Activated CD4-positive, alpha-beta T cell treated with anti-CD3 and anti-CD28 coated beads, Interleukin-2, amount 10 ng/mL, durations not matched to agents 24 days and 14 days (primary cell): ENCODE measurements around the gene QSOX2. TPM values are rescaled to one million over a fixed set of nuclear protein-coding genes. Genes with fewer than 3 reads are reported as not detected.

Experiments used
- DNase-seq: peaks from one replicate; pipeline ENCODE4 v3.0.0; 2022
- H3K27ac Mint-ChIP-seq: one replicate; pipeline ENCODE4 v1.8.0; 2022; ENCODE audit warnings: mild to moderate bottlenecking, mixed read lengths
- H3K27me3 Mint-ChIP-seq: one replicate; pipeline ENCODE4 v1.8.0; 2022; ENCODE audit warnings: mixed read lengths
- H3K36me3 Mint-ChIP-seq: one replicate; pipeline ENCODE4 v1.8.0; 2022; ENCODE audit warnings: low read depth, mild to moderate bottlenecking, mixed read lengths
- H3K4me1 Mint-ChIP-seq: one replicate; pipeline ENCODE4 v1.8.0; 2021; ENCODE audit warnings: mixed read lengths
- H3K4me3 Mint-ChIP-seq: one replicate; pipeline ENCODE4 v1.8.0; 2022; ENCODE audit warnings: mild to moderate bottlenecking, moderate library complexity, mixed read lengths
- H3K9me3 Mint-ChIP-seq: one replicate; pipeline ENCODE4 v1.8.0; 2021; ENCODE audit warnings: mixed read lengths
- intact Hi-C: fragments of 100-400 bp; cut with micrococcal nuclease; formaldehyde crosslinking; loops from one replicate; pipeline ENCODE4 v1.15.1; 2023
- total RNA-seq: library from RNA; stranded (reverse); gene quantifications from 2 replicates; pipeline ENCODE4 v1.2.3, GENCODE V29; 2022

Gene QSOX2
- total RNA-seq, 1 donor from 2014 or later: 28.0 TPM

DNA sequence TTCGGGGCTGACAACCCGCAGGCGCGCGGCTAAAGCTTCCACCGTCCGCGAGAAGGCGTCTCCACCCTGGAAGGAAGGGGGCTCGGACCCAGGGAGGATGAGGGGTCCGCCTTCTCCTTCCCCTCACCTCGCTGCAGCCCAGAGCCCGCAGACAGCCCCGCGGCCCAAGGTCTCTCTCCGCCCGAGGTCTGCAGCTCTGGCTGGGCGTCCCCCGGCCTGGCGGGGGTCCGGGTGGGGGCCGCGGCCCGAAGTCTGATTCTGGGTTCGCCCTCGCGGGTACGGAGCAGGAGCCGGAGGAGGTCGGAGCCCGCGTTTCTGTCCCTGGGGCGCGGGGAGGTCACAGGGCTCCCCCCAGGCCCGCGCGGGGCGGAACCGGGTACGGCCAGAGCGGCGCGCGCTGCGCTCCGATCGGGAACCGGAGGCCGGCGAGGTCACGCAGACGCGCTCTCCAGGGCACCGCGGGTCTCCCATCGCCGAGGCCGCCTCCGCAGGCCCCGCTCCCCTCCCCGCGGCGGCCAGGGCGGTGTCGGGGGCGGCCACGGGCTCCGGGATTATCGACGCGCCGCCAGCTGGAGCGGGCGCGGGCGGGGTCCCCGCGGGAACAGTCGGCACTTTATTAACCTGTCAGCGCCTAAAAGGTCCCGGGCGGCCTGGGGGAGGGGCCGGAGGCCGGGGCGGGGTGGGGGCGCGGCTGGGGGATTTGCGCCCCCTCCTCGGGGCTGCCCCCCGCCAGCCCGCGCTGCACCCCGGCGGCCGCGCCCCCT, 52.3 kb downstream of the QSOX2 start:
- intact Hi-C loops: no loop called here
- no peaks in the 10 kb centered on the region for H3K9me3 Mint-ChIP-seq
- no peak overlapping the region for H3K4me3 Mint-ChIP-seq

GRCh38 chr9:136192289-136193126, 53.1 kb downstream of the QSOX2 start:
- peaks cover 49% of the 10 kb centered on the region for H3K27me3 Mint-ChIP-seq
- intact Hi-C loops: no loop called here
- peaks cover 4% of the 10 kb centered on the region for H3K4me1 Mint-ChIP-seq
- DNase-seq: no peak
- no peaks in the 10 kb centered on the region for H3K36me3 Mint-ChIP-seq
- no peak overlapping the region for H3K4me3 Mint-ChIP-seq
- H3K9me3 Mint-ChIP-seq: no peaks in the 10 kb centered on the region
- no peak overlapping the region for H3K27ac Mint-ChIP-seq

More for the DNA sequence above, 52.3 kb downstream of the QSOX2 start:
- Mint-ChIP-seq H3K4me1 (peaks cover 4% of the 10 kb centered on the region), H3K36me3 (no peaks in the 10 kb centered on the region), H3K27ac (no peak overlapping the region), H3K27me3 (peaks cover 55% of the 10 kb centered on the region)
- DNase-seq: no peak

DNA sequence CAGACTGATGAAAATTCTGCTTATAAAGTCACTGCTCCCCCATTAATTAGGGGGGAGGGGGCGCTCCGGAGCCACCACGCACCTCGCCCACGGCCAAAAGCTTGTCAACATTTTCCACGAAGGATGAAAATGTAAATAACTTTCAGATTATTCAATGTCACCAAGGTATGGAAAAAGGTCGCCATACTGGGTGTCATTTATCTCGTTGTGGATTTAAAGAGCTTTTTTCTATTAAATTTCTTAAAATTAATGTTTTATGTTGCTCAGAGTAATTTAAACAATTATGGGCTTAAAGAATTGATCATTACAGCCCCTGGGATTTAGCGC, 53.7 kb downstream of the QSOX2 start:
- Mint-ChIP-seq H3K9me3 (no peaks in the 10 kb centered on the region), H3K4me3 (no peak overlapping the region), H3K27me3 (peaks cover 48% of the 10 kb centered on the region), H3K4me1 (peaks cover 4% of the 10 kb centered on the region), H3K36me3 (no peaks in the 10 kb centered on the region), H3K27ac (no peak overlapping the region)
- intact Hi-C loops: no loop called here
- no peak for DNase-seq

- Mint-ChIP-seq H3K4me3 (no peak overlapping the region), H3K4me1 (no peaks in the 10 kb centered on the region), H3K27me3 (peaks cover 42% of the 10 kb centered on the region), H3K27ac (no peak overlapping the region), H3K9me3 (no peaks in the 10 kb centered on the region), H3K36me3 (no peaks in the 10 kb centered on the region)
- no peak for DNase-seq
- intact Hi-C loops: no loop called here
Measured at GRCh38 chr9:136191099-136191959, 54.3 kb downstream of the QSOX2 start.

GRCh38 chr9:136190656-136191055, 55.0 kb downstream of the QSOX2 start:
- no peak for DNase-seq
- no peak overlapping the region for H3K27ac Mint-ChIP-seq
- H3K36me3 Mint-ChIP-seq: no peaks in the 10 kb centered on the region
- no peaks in the 10 kb centered on the region for H3K4me1 Mint-ChIP-seq
- intact Hi-C loops: no loop called here
- no peak overlapping the region for H3K4me3 Mint-ChIP-seq
- H3K27me3 Mint-ChIP-seq: peaks cover 38% of the 10 kb centered on the region
- no peaks in the 10 kb centered on the region for H3K9me3 Mint-ChIP-seq

DNA sequence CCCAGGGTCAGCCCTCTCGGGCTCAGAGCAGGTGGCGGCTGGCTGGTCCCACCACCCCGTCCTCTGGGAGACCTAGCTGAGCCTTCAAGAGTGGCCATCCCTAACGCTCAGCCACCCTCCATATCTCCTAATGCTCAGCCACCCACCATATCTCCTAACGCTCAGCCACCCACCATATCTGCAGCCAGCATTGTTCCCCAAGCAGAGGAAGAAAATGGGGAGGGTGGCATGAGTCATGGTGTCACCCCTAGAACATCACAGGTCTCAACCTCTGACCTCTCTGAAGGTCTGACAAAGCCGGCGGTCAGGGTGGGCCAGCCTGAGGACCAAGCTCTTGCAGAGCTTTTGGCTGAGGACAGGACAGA, 55.4 kb downstream of the QSOX2 start:
- Mint-ChIP-seq H3K4me3 (no peak overlapping the region), H3K9me3 (no peaks in the 10 kb centered on the region), H3K27ac (no peak overlapping the region), H3K27me3 (peaks cover 38% of the 10 kb centered on the region), H3K36me3 (no peaks in the 10 kb centered on the region), H3K4me1 (no peaks in the 10 kb centered on the region)
- DNase-seq: no peak
- intact Hi-C loops: no loop called here

DNA sequence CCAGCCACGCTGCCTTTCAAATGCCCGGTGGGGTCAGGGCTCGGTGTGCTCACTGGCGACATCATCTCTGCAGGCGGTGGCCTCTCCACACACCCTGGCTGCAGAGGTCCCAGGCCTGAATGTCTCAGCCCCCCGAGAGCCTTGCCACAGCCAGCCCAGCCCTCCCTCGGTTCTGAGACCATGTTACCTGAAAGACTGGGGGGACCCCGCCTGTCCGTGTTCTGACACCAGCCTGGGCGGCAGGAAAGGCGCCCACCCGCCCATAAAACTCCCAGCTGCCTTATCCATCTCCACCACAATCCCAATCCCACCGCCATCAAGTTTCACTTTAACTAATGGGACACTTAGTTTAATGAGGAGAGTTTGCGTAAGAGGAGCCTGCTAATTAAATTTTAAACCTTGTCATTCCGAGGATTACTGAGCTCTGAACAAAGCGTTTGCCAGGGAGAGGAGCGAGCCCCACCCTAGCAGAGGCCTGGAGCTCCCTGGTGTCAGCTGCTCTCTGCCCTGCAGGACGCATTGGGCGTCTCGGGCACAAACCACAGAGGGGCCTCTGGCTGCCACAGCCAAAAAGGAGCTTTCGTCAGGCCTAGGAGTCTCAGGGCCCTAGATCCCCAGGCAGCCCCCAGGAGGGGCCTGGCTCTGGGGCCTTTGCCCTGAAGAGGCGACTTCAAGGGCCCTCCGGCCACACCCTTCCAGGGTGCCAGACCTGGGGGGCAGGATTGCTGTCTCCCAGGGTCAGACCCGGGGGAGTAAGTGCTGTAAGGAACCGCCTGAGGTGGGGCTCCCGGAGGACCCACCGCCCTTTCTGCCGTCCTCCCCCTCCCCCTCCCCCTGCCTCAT, 56.0 kb downstream of the QSOX2 start:
- no peak overlapping the region for H3K27ac Mint-ChIP-seq
- no peaks in the 10 kb centered on the region for H3K36me3 Mint-ChIP-seq
- no peak overlapping the region for H3K4me3 Mint-ChIP-seq
- DNase-seq: no peak
- no peaks in the 10 kb centered on the region for H3K4me1 Mint-ChIP-seq
- peaks cover 35% of the 10 kb centered on the region for H3K27me3 Mint-ChIP-seq
- H3K9me3 Mint-ChIP-seq: no peaks in the 10 kb centered on the region
- intact Hi-C loops: no loop called here

DNA sequence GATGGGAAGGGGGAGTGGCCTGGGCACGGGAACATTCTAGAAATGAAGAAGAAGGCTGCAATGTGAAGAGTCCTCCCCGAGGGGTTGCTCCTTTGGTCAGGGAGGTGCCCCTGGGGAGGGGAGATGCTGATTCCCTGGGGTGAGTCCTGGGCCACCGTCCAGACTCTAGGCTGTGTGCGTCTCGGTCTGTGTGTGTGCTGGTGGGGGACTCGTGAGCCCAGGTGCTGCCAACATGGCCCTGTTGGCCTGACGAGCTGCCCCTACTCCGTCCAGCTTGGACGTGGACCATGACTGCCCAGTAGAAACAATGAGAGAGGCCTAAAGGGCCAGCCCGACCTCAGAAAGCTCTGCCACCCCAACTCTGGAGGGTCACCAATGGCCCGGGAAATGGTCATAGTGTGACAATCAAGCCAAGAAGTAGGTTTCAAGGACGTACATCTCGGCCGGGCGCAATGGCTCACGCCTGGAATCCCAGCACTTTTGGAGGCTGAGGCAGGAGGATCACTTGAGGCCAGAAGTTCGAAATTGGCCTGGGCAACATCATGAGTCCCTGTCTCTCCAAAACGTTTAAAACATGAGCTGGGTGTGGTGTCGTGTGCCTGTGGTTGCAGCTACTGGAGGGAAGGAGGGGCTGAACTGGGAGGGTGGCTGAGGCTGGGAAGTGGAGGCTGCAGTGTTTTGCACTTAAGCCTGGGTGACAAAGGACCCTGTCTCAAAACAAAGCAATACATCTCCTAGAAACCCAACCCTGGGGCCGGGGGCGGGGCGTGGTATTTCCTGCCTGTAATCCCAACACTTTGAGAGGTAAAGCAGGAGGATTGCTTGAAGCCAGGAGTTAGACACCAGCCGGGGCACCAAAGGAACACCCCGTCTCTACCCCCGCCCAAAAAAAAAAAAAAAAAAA, 57.7 kb downstream of the QSOX2 start:
- no peak for DNase-seq
- Mint-ChIP-seq H3K4me1 (no peaks in the 10 kb centered on the region), H3K36me3 (no peaks in the 10 kb centered on the region), H3K27ac (no peak overlapping the region), H3K9me3 (no peaks in the 10 kb centered on the region), H3K27me3 (peaks cover 32% of the 10 kb centered on the region), H3K4me3 (no peak overlapping the region)
- intact Hi-C loops: no loop called here

DNA sequence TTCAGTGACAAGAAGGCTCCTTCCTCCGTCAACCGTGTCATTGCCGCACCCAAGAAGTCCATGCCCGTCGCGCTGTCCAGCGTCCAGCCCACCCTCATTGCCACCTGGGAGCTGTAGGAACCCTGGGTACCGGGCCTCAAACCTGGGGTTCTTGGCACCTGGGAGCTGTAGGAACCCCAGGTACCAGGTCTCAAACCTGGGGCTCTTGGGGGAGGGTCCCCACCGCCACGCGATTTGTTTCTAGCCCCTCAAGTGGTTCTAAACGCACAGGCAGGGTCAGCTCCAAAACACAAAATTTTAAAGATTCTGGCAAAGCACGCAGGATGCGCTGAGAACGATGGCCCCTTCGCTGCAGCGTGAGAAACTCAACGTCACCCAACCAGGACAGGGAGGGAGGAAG, 58.4 kb downstream of the QSOX2 start:
- Mint-ChIP-seq H3K4me1 (no peaks in the 10 kb centered on the region), H3K27me3 (peaks cover 31% of the 10 kb centered on the region)

GRCh38 chr9:136186386-136186785, 59.2 kb downstream of the QSOX2 start:
- intact Hi-C loops: no loop called here
- Mint-ChIP-seq H3K27ac (no peak overlapping the region), H3K4me3 (no peak overlapping the region), H3K4me1 (no peaks in the 10 kb centered on the region), H3K9me3 (no peaks in the 10 kb centered on the region), H3K36me3 (no peaks in the 10 kb centered on the region), H3K27me3 (peaks cover 25% of the 10 kb centered on the region)
- DNase-seq: no peak

More for the DNA sequence above, 58.4 kb downstream of the QSOX2 start:
- Mint-ChIP-seq H3K36me3 (no peaks in the 10 kb centered on the region), H3K9me3 (no peaks in the 10 kb centered on the region), H3K4me3 (no peak overlapping the region), H3K27ac (no peak overlapping the region)
- intact Hi-C loops: no loop called here
- no peak for DNase-seq

DNA sequence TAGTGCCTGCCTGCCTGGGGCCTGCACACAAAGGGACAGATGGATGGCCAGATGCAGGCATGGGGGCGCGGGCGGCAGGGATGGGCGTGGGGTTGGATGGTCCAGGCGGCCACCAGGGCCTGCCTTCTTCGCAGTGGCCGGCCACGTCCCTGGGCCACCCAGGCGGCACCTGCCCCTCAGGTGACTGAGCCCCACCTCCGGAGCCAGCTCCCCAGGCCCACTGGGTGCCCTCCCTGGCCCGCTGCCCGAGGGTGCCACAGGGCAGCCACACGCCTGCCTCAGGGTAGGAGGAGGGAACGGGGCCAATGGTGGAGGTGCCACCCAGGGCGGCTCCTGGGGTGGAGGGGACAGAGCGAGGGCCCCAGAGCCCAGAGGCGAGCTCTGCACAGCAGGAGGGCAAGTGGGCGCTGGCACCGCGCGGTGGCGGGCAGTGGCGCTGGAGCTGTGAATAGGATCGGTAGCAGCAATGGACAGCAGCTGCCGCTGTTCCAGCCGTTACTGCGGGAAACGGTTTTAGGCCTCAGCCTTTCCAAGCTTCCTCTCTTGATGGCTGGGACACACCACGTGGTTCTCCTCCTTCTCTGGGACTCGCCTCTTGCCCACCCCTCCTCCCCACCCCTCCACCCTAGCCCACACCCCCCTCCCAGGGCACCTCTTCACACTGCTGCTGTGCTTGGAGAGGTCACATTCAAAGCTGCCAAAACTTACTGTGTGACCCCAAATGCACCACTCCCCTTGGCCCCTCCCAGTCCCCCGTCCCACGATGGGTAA, 59.8 kb downstream of the QSOX2 start:
- no peaks in the 10 kb centered on the region for H3K36me3 Mint-ChIP-seq

GRCh38 chr9:136185066-136185465, 60.5 kb downstream of the QSOX2 start:
- no peaks in the 10 kb centered on the region for H3K4me1 Mint-ChIP-seq
- intact Hi-C loops: no loop called here
- H3K9me3 Mint-ChIP-seq: no peaks in the 10 kb centered on the region
- H3K4me3 Mint-ChIP-seq: no peak overlapping the region
- no peaks in the 10 kb centered on the region for H3K36me3 Mint-ChIP-seq
- peaks cover 11% of the 10 kb centered on the region for H3K27me3 Mint-ChIP-seq
- H3K27ac Mint-ChIP-seq: no peak overlapping the region
- DNase-seq: no peak

More for the DNA sequence above, 59.8 kb downstream of the QSOX2 start:
- peaks cover 19% of the 10 kb centered on the region for H3K27me3 Mint-ChIP-seq
- H3K27ac Mint-ChIP-seq: no peak overlapping the region
- H3K4me1 Mint-ChIP-seq: no peaks in the 10 kb centered on the region
- no peak for DNase-seq
- no peaks in the 10 kb centered on the region for H3K9me3 Mint-ChIP-seq
- intact Hi-C loops: no loop called here
- H3K4me3 Mint-ChIP-seq: no peak overlapping the region
